Activated naive CD8-positive, alpha-beta T cell (primary cell): ENCODE results near the gene SBNO2.

ENCODE experiments used
- H3K27ac Mint-ChIP-seq: one replicate; pipeline ENCODE4 v1.8.0; 2021; ENCODE audit warnings: mixed read lengths
- H3K27me3 Mint-ChIP-seq: one replicate; pipeline ENCODE4 v1.8.0; 2021; ENCODE audit warnings: mixed read lengths
- H3K36me3 Mint-ChIP-seq: one replicate; pipeline ENCODE4 v1.8.0; 2021; ENCODE audit warnings: mixed read lengths
- H3K4me1 Mint-ChIP-seq: one replicate; pipeline ENCODE4 v1.8.0; 2021; ENCODE audit warnings: low read depth, mixed read lengths
- H3K4me3 Mint-ChIP-seq: one replicate; pipeline ENCODE4 v1.8.0; 2021; ENCODE audit warnings: mild to moderate bottlenecking, mixed read lengths
- H3K9me3 Mint-ChIP-seq: one replicate; pipeline ENCODE4 v1.8.0; 2021; ENCODE audit warnings: low read depth, mixed read lengths

Gene SBNO2

DNA sequence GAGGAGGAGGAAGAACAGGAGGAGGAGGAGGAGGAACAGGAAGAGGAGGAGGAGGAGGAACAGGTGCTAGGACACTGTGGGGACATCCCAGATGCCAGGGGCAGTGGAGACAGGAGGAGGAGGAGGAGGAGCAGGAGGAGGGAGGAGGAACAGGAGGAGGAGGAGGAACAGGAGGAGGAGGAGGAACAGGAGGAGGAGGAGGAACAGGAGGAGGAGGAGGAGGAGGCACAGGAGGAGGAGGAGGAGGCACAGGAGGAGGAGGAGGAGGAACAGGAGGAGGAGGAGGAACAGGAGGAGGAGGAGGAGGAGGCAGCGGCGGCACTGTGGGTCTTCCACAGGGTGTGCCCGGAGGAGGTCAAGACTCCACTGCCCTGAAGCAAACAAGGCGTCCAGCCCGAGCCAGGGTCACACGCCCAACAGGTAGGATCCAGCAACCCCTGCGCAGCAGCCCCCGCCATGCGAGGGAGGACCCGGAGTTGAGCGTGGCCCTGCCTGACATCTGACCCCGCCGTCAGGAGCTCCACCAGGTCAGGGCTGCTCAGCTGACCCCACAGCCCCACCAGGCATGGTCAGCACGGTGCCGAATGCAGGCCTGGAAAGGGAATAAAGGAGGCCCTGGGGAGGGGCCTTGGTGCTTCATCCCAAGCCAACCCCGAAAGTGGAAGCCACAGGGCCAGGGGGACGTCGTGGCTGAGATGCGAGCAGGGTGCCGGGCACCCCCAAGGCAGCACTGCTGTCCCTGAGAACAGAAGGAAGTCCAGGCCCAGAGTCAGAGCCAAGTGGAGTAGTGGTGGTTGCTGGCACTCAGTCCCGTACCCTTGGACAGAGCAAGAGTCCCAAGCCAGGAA, 9.2 kb downstream of the SBNO2 start:
- Mint-ChIP-seq H3K27ac (no peak overlapping the region), H3K4me3 (no peak overlapping the region), H3K4me1 (peaks cover 12% of the 10 kb centered on the region), H3K9me3 (no peaks in the 10 kb centered on the region), H3K27me3 (no peaks in the 10 kb centered on the region), H3K36me3 (no peaks in the 10 kb centered on the region)

- H3K36me3 Mint-ChIP-seq, result no peaks in the 10 kb centered on the region
- H3K27ac Mint-ChIP-seq, result no peak overlapping the region
- no peak overlapping the region for H3K4me3 Mint-ChIP-seq
- H3K4me1 Mint-ChIP-seq, result peaks cover 9% of the 10 kb centered on the region
- no peaks in the 10 kb centered on the region for H3K27me3 Mint-ChIP-seq
- no peaks in the 10 kb centered on the region for H3K9me3 Mint-ChIP-seq
These were observed 10.0 kb downstream of the SBNO2 start for GRCh38 chr19:1163934-1164683.

DNA sequence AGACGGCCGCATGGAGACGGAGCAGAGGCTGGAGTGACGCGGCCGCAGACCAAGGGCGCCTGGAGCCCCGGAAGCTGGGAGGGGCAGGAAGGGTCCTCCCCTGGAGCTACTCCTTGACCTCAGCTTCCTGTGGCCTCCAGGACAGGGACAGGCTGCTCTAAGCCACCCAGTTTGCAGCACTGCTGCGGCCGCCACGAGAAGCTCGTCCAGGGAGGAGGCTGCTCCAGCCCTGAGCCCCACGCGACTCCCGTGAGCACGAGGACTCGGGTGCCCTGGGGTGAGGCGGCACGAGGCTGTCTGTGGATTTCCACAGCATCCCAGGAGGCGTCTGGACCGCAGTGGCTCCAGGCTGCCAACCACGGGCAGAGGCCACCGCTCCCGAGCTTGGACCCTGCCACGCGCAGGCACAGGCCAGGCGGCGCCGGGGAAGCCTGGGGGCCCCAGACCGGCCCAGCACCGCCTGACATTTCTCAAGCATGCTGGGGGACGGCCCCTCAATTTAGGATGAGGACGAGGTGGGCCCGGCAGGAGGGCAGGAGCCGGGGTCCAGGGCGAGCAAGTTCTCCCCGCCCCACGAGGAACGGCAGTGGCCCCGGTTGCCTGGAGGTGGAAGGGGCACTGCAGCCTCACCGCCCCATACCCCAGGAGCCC, 10.7 kb downstream of the SBNO2 start:
- no peak overlapping the region for H3K27ac Mint-ChIP-seq
- H3K4me3 Mint-ChIP-seq, result no peak overlapping the region
- H3K27me3 Mint-ChIP-seq, result no peaks in the 10 kb centered on the region
- no peaks in the 10 kb centered on the region for H3K36me3 Mint-ChIP-seq
- no peaks in the 10 kb centered on the region for H3K9me3 Mint-ChIP-seq
- H3K4me1 Mint-ChIP-seq, result peaks cover 7% of the 10 kb centered on the region

GRCh38 chr19:1162404-1163282, 11.4 kb downstream of the SBNO2 start:
- H3K27me3 Mint-ChIP-seq, result no peaks in the 10 kb centered on the region
- H3K36me3 Mint-ChIP-seq, result no peaks in the 10 kb centered on the region
- no peaks in the 10 kb centered on the region for H3K9me3 Mint-ChIP-seq
- H3K27ac Mint-ChIP-seq, result no peak overlapping the region
- no peak overlapping the region for H3K4me3 Mint-ChIP-seq
- peaks cover 7% of the 10 kb centered on the region for H3K4me1 Mint-ChIP-seq

GRCh38 chr19:1161716-1162115, 12.4 kb downstream of the SBNO2 start:
- Mint-ChIP-seq H3K4me3 (no peak overlapping the region), H3K27me3 (no peaks in the 10 kb centered on the region), H3K4me1 (peaks cover 6% of the 10 kb centered on the region), H3K36me3 (no peaks in the 10 kb centered on the region), H3K27ac (no peak overlapping the region), H3K9me3 (no peaks in the 10 kb centered on the region)

- Mint-ChIP-seq H3K9me3 (no peaks in the 10 kb centered on the region), H3K4me3 (no peak overlapping the region), H3K36me3 (no peaks in the 10 kb centered on the region), H3K27ac (no peak overlapping the region), H3K27me3 (no peaks in the 10 kb centered on the region), H3K4me1 (peaks cover 6% of the 10 kb centered on the region)
These were observed 14.0 kb downstream of the SBNO2 start for GRCh38 chr19:1159864-1160595.

GRCh38 chr19:1158885-1159448, 15.1 kb downstream of the SBNO2 start:
- no peak overlapping the region for H3K4me3 Mint-ChIP-seq
- H3K27me3 Mint-ChIP-seq, result no peaks in the 10 kb centered on the region
- no peaks in the 10 kb centered on the region for H3K9me3 Mint-ChIP-seq
- no peak overlapping the region for H3K27ac Mint-ChIP-seq
- peaks cover 6% of the 10 kb centered on the region for H3K4me1 Mint-ChIP-seq
- no peaks in the 10 kb centered on the region for H3K36me3 Mint-ChIP-seq

GRCh38 chr19:1157931-1158884, 15.9 kb downstream of the SBNO2 start:
- H3K36me3 Mint-ChIP-seq, result no peaks in the 10 kb centered on the region
- H3K27ac Mint-ChIP-seq, result no peak overlapping the region
- H3K27me3 Mint-ChIP-seq, result no peaks in the 10 kb centered on the region
- no peak overlapping the region for H3K4me3 Mint-ChIP-seq
- no peaks in the 10 kb centered on the region for H3K9me3 Mint-ChIP-seq
- peaks cover 6% of the 10 kb centered on the region for H3K4me1 Mint-ChIP-seq

DNA sequence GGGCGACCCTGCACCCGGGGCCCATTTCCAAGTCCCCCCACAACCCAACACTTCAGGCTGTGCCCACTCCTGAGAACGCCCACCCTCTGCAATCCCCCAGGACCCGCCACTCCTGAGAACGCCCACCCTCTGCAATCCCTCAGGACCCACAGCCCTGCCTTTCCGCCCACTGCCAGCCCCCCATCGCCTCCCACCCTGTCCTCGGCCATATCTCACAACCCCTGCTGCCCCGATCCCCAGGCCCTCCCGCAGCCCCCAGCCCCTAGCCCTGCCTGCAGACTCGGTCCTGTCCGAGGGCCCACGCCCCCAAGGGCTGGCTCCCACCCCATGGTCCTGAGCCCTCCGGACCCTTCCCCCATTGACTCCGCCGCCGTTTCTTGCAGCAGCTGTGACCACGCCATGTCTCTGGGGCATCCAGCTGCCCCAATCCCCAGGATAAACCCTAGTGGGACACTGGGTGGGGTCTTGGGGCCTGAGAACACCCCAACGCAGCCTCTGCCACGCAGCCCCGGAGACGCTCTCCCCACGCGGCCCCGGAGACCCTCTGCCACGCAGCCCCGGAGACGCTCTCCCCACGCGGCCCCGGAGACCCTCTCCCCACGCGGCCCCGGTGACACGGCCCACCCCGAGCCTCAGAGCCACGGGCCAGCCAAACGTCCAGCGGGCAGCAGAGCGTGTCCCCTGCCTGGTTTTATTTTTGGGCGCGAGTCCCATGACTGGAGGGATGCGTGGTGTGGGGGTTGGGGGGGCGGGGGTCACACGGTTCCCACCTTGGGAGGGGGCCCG, 17.0 kb downstream of the SBNO2 start:
- Mint-ChIP-seq H3K27ac (no peak overlapping the region), H3K36me3 (no peaks in the 10 kb centered on the region), H3K4me3 (no peak overlapping the region), H3K9me3 (no peaks in the 10 kb centered on the region), H3K27me3 (no peaks in the 10 kb centered on the region), H3K4me1 (peaks cover 1% of the 10 kb centered on the region)

DNA sequence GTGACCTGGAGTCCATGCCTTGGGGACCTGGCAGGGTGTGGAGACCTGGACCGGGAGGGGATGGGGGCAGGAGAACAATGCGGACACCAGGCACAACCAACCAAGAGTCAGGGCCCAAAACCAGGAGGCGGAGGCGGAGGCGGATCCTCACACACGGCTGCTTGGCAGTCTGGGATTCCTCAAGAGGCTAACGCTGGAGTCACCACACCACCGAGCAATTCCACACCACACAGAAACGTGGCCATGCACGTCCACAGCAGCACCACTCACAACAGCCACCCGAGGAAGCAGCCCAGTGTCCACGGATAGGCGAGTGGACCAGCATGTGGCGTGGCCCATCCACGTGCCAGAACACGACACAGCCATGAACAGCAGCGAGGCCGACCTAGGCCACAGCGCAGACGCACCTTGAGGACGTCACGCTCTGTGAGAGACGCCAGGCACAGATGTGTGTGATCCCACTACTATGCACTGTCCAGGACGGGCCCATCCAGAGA, 17.7 kb downstream of the SBNO2 start:
- no peaks in the 10 kb centered on the region for H3K36me3 Mint-ChIP-seq
- no peak overlapping the region for H3K27ac Mint-ChIP-seq
- H3K9me3 Mint-ChIP-seq, result no peaks in the 10 kb centered on the region
- peaks cover 1% of the 10 kb centered on the region for H3K4me1 Mint-ChIP-seq
- H3K27me3 Mint-ChIP-seq, result no peaks in the 10 kb centered on the region
- H3K4me3 Mint-ChIP-seq, result no peak overlapping the region

- H3K36me3 Mint-ChIP-seq, result no peaks in the 10 kb centered on the region
- H3K27me3 Mint-ChIP-seq, result no peaks in the 10 kb centered on the region
- no peaks in the 10 kb centered on the region for H3K9me3 Mint-ChIP-seq
- H3K4me3 Mint-ChIP-seq, result no peak overlapping the region
- H3K4me1 Mint-ChIP-seq, result peaks cover 1% of the 10 kb centered on the region
- no peak overlapping the region for H3K27ac Mint-ChIP-seq
These were observed 18.4 kb downstream of the SBNO2 start for GRCh38 chr19:1155352-1156304.
